H1 (cell line): Measurements from ENCODE around the gene PDE4B.

Source experiments
- BRCA1 ChIP-seq: IDR thresholded peaks from 2 replicates; pipeline ENCODE4 v1.6.1; 2012; ENCODE audit warnings: low read depth, low read length, improper control_type of control experiment
- CHD2 ChIP-seq: IDR thresholded peaks from 2 replicates; pipeline ENCODE4 v1.6.1; 2012; ENCODE audit warnings: low read length, improper control_type of control experiment
- EP300 ChIP-seq, 2 experiments: IDR thresholded peaks; 1 replicate in 1 of 2; 2 replicates in 1 of 2; pipeline ENCODE4 v1.6.1; 2011 to 2012; ENCODE audit warnings: low read depth in 2 of 2, low read length in 2 of 2, mild to moderate bottlenecking in 2 of 2, borderline replicate concordance in 1 of 2, inconsistent platforms in 1 of 2, moderate library complexity in 1 of 2
- EZH2 ChIP-seq: fragments of 200-600 bp; sonication (generic); IDR thresholded peaks from 2 replicates; pipeline ENCODE4 v1.7.1; 2012; ENCODE audit warnings: low read depth, mild to moderate bottlenecking, moderate library complexity, low read length, inconsistent platforms; ENCODE audit not compliant: severe bottlenecking
- POLR2A ChIP-seq, 2 experiments: IDR thresholded peaks; 1 replicate in 1 of 2; 2 replicates in 1 of 2; pipeline ENCODE4 v1.6.1; 2011; ENCODE audit warnings: low read depth in 2 of 2, low read length in 2 of 2, mild to moderate bottlenecking in 2 of 2; ENCODE audit errors: control extremely low read depth in 1 of 2
- RAD21 ChIP-seq, 2 experiments: IDR thresholded peaks in 1 of 2; conservative IDR thresholded peaks in 1 of 2; 2 replicates each; pipeline ENCODE4 v1.6.1; 2011; ENCODE audit warnings: low read depth in 2 of 2, low read length in 2 of 2, improper control_type of control experiment in 1 of 2, inconsistent platforms in 1 of 2, mild to moderate bottlenecking in 1 of 2, moderate library complexity in 1 of 2
- YY1 ChIP-seq: IDR thresholded peaks from 2 replicates; pipeline ENCODE4 v1.6.1; 2011; ENCODE audit warnings: low read depth, mild to moderate bottlenecking, low read length
- TF ChIP-seq, protein P1 (sequence below): IDR thresholded peaks from 2 replicates; pipeline ENCODE4 v1.6.1; 2011; ENCODE audit warnings: low read length, improper control_type of control experiment
- TF ChIP-seq, protein P2 (sequence below), 3 experiments: IDR thresholded peaks; 1 replicate in 2 of 3; 2 replicates in 1 of 3; pipeline versions ENCODE4 v1.5.1 to v1.6.1; 2011; ENCODE audit warnings: low read length in 3 of 3, mild to moderate bottlenecking in 3 of 3, inconsistent platforms in 2 of 3, low read depth in 1 of 3, moderate library complexity in 1 of 3; ENCODE audit not compliant: insufficient read depth in 1 of 3; ENCODE audit errors: control extremely low read depth in 1 of 3

DNA sequence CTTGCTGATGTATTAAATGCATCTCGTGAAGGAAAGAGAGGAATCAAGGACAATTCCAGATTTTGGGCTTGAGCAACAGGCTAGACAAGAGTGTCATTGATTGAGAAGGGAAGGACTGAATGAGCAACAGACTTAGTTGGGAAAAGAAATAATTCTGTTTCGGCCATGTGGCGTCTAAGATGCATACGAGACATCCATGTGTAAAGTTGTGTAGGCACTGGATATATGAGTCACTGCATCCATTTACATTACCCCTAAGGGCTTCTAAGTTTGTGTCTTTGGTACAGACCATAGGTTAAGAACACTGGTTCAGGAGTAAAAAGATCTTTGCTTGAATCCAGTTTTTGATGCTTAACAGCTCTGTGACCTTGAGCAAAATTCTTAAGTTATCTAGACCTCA lies 434.3 kb downstream of the PDE4B start:
- TF ChIP-seq POLR2A (IDR thresholded peaks at IDR 0.05; ENCODE audit: control extremely low read depth in 1 of 2, low read depth in 2 of 2, low read length in 2 of 2), result no peak
- TF ChIP-seq, protein P1, sequence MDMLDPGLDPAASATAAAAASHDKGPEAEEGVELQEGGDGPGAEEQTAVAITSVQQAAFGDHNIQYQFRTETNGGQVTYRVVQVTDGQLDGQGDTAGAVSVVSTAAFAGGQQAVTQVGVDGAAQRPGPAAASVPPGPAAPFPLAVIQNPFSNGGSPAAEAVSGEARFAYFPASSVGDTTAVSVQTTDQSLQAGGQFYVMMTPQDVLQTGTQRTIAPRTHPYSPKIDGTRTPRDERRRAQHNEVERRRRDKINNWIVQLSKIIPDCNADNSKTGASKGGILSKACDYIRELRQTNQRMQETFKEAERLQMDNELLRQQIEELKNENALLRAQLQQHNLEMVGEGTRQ, result no peak
- TF ChIP-seq, protein P2, sequence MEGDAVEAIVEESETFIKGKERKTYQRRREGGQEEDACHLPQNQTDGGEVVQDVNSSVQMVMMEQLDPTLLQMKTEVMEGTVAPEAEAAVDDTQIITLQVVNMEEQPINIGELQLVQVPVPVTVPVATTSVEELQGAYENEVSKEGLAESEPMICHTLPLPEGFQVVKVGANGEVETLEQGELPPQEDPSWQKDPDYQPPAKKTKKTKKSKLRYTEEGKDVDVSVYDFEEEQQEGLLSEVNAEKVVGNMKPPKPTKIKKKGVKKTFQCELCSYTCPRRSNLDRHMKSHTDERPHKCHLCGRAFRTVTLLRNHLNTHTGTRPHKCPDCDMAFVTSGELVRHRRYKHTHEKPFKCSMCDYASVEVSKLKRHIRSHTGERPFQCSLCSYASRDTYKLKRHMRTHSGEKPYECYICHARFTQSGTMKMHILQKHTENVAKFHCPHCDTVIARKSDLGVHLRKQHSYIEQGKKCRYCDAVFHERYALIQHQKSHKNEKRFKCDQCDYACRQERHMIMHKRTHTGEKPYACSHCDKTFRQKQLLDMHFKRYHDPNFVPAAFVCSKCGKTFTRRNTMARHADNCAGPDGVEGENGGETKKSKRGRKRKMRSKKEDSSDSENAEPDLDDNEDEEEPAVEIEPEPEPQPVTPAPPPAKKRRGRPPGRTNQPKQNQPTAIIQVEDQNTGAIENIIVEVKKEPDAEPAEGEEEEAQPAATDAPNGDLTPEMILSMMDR (IDR thresholded peaks at IDR 0.05; ENCODE audit: control extremely low read depth in 1 of 3, insufficient read depth in 1 of 3, low read depth in 1 of 3, low read length in 3 of 3), result no peak
- no peak for TF ChIP-seq EZH2
- TF ChIP-seq YY1, result no peak
- TF ChIP-seq CHD2, result no peak
- no peak for TF ChIP-seq RAD21 (IDR thresholded peaks at IDR 0.05 in 1 of 2, conservative IDR thresholded peaks at IDR 0.05 in 1 of 2; ENCODE audit: low read depth in 2 of 2, low read length in 2 of 2)
- no peak for TF ChIP-seq EP300 (IDR thresholded peaks at IDR 0.05; ENCODE audit: borderline replicate concordance in 1 of 2, low read depth in 2 of 2, low read length in 2 of 2)
- no peak for TF ChIP-seq BRCA1
